Smooth muscle cell of the brain vasculature (primary cell): ENCODE measurements around the gene UHRF1.
A peak's percentile ranks its signal among the peaks of the same experiment; 100 is the strongest.
"Not testable (repeated sequence)": the region's sequence is repeated elsewhere in the genome, so short reads cannot be mapped to it uniquely, and the experiment has no call there.

Experiments used
- DNase-seq: peaks from one replicate; pipeline ENCODE4 v3.0.0-alpha.2; 2012; ENCODE audit warnings: low read depth, low spot score

UHRF1 gene

GRCh38 chr19:4971816-4972495 is 62.7 kb downstream of the UHRF1 start:
- no peak for DNase-seq

- no peak for DNase-seq
Measured at GRCh38 chr19:4972509-4973230, 63.4 kb downstream of the UHRF1 start.

GRCh38 chr19:4974880-4975469 is 65.7 kb downstream of the UHRF1 start:
- no peak for DNase-seq

GRCh38 chr19:4975601-4976000 is 66.3 kb downstream of the UHRF1 start:
- not testable (repeated sequence) for DNase-seq

GRCh38 chr19:4976401-4977298 is 67.3 kb downstream of the UHRF1 start:
- no peak for DNase-seq

GRCh38 chr19:4977299-4978174 is 68.2 kb downstream of the UHRF1 start:
- peak; percentile 50 for DNase-seq

- DNase-seq = no peak
Measured at GRCh38 chr19:4979211-4979807, 70.0 kb downstream of the UHRF1 start.

GRCh38 chr19:4980067-4980466 is 70.8 kb downstream of the UHRF1 start:
- no peak for DNase-seq

- DNase-seq = no peak
Measured at GRCh38 chr19:4980838-4981680, 71.8 kb downstream of the UHRF1 start.

GRCh38 chr19:4981681-4981958 is 72.3 kb downstream of the UHRF1 start:
- DNase-seq = no peak

GRCh38 chr19:4983346-4984105 is 74.2 kb downstream of the UHRF1 start:
- no peak for DNase-seq

GRCh38 chr19:4984106-4984380 is 74.7 kb downstream of the UHRF1 start:
- DNase-seq = no peak

- DNase-seq = no peak
Measured at GRCh38 chr19:4984438-4984990, 75.2 kb downstream of the UHRF1 start.

GRCh38 chr19:4985551-4985991 is 76.3 kb downstream of the UHRF1 start:
- DNase-seq = no peak

GRCh38 chr19:4986056-4986455 is 76.8 kb downstream of the UHRF1 start:
- DNase-seq = no peak

GRCh38 chr19:4986471-4986891 is 77.2 kb downstream of the UHRF1 start:
- no peak for DNase-seq

- no peak for DNase-seq
Measured at GRCh38 chr19:4987256-4987655, 78.0 kb downstream of the UHRF1 start.

GRCh38 chr19:4987692-4988370 is 78.5 kb downstream of the UHRF1 start:
- DNase-seq = no peak
